Stimulated activated CD4-positive, alpha-beta T cell treated with anti-CD3 and anti-CD28 coated beads, Interleukin-2, amount 100 ng/mL, for 4 hours (primary cell): ENCODE results near the gene KRT222.

ENCODE experiments used
- DNase-seq: peaks from one replicate; pipeline ENCODE4 v3.0.0-alpha.2; 2020; ENCODE audit warnings: low read depth

Gene KRT222

GRCh38 chr17:40664582-40665333 is at the start of gene KRT222:
TSS of gene KRT222 (minus strand) at chr17:40665177. CDS start at chr17:40665099, 78 bp downstream.
- DNase-seq = no peak

GRCh38 chr17:40714473-40714872 is 49.5 kb upstream of the KRT222 start:
- no peak for DNase-seq

GRCh38 chr17:40707745-40708144 is 42.8 kb upstream of the KRT222 start:
- no peak for DNase-seq

- no peak for DNase-seq
Observed at GRCh38 chr17:40705584-40705983, 40.6 kb upstream of the KRT222 start.

GRCh38 chr17:40703652-40704051 is 38.7 kb upstream of the KRT222 start, which contains the start of gene KRT24:
TSS of gene KRT24 (minus strand) at chr17:40703752. CDS start at chr17:40703693, 59 bp downstream.
- DNase-seq = no peak

GRCh38 chr17:40702271-40702670 is 37.3 kb upstream of the KRT222 start:
- no peak for DNase-seq

- no peak for DNase-seq
Observed at GRCh38 chr17:40699853-40700252, 34.9 kb upstream of the KRT222 start.

- no peak for DNase-seq
Observed at GRCh38 chr17:40699371-40699770, 34.4 kb upstream of the KRT222 start.

GRCh38 chr17:40697297-40697696 is 32.3 kb upstream of the KRT222 start:
- DNase-seq = no peak

GRCh38 chr17:40696651-40697072 is 31.7 kb upstream of the KRT222 start:
- DNase-seq = no peak

GRCh38 chr17:40695874-40696472 is 31.0 kb upstream of the KRT222 start:
- DNase-seq = no peak

- DNase-seq = no peak
Observed at GRCh38 chr17:40694584-40694983, 29.6 kb upstream of the KRT222 start.

- DNase-seq = no peak
Observed at GRCh38 chr17:40687106-40687505, 22.1 kb upstream of the KRT222 start.

- DNase-seq = no peak
Observed at GRCh38 chr17:40686192-40686591, 21.2 kb upstream of the KRT222 start.

GRCh38 chr17:40680998-40681397 is 16.0 kb upstream of the KRT222 start:
- no peak for DNase-seq

GRCh38 chr17:40679523-40679907 is 14.5 kb upstream of the KRT222 start:
- no peak for DNase-seq

GRCh38 chr17:40678902-40679522 is 14.0 kb upstream of the KRT222 start:
- DNase-seq = no peak

GRCh38 chr17:40675905-40676304 is 10.9 kb upstream of the KRT222 start:
- DNase-seq = no peak

- no peak for DNase-seq
Observed at GRCh38 chr17:40672654-40673053, 7.7 kb upstream of the KRT222 start.

- DNase-seq = no peak
Observed at GRCh38 chr17:40671282-40671681, 6.3 kb upstream of the KRT222 start.

- DNase-seq = no peak
Observed at GRCh38 chr17:40666331-40666730, 1.4 kb upstream of the KRT222 start.

- no peak for DNase-seq
Observed at GRCh38 chr17:40663252-40663651, 1.7 kb downstream of the KRT222 start.

- no peak for DNase-seq
Observed at GRCh38 chr17:40659911-40660310, 5.1 kb downstream of the KRT222 start.
